AG04449 (cell line): ENCODE data around the gene SERPINB13.

Source experiments
- CTCF ChIA-PET: fragments of 350-600 bp; formaldehyde crosslinking; extraction: SDS; loops from one replicate; lab custom pipeline; 2021; ENCODE audit warnings: antibody characterized with exemption; lab: Yijun Ruan, JAX
- POLR2A ChIA-PET: fragments of 400-600, 350-600 bp; formaldehyde crosslinking; extraction: SDS; loops from one replicate; lab custom pipeline; 2020; ENCODE audit warnings: antibody characterized with exemption, inconsistent platforms; lab: Yijun Ruan, JAX
- DNase-seq: peaks from one replicate; pipeline ENCODE4 v3.0.0-alpha.2; 2010; ENCODE audit warnings: low read depth, low spot score
- H3K4me3 ChIP-seq: 2 replicates; pipeline ENCODE4 v1.5.1; 2011; ENCODE audit warnings: low read depth, mild to moderate bottlenecking, control low read depth, low read length
- TF ChIP-seq, protein P1 (sequence below): IDR thresholded peaks from one replicate; pipeline ENCODE4 v1.5.1; 2011; ENCODE audit warnings: mild to moderate bottlenecking, moderate library complexity, low read length, control low read depth, inconsistent platforms; ENCODE audit not compliant: insufficient read depth; ENCODE audit errors: missing control alignments

The SERPINB13 gene

DNA sequence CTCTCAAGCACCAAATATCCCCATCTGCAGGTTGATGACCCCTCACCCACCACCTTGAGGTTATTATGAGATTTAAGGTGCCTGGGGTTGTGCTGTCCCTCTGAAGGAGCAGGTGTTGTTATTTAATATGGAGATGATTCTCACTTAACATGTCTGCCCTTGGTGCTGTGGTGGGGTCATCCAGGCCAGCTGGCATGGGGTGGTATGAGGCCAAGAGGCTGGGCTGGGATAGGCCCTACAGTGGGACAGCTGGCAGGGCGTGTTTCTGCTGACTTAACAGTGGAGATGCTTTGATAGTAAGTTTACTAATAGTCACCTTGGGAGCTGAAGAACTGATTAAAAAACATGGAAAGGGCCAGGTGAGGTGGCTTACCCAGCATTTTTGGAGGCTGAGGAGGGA, 22.6 kb upstream of the SERPINB13 start:
- ChIA-PET POLR2A (no interaction called here), CTCF (interaction anchor here (1.0 to 9.8 kb wide), 4 partner anchors 14 to 177 kb away, joined by 3 to 121 read pairs (median 14); no protein-coding TSS in a partner anchor)
- TF ChIP-seq, protein P1, sequence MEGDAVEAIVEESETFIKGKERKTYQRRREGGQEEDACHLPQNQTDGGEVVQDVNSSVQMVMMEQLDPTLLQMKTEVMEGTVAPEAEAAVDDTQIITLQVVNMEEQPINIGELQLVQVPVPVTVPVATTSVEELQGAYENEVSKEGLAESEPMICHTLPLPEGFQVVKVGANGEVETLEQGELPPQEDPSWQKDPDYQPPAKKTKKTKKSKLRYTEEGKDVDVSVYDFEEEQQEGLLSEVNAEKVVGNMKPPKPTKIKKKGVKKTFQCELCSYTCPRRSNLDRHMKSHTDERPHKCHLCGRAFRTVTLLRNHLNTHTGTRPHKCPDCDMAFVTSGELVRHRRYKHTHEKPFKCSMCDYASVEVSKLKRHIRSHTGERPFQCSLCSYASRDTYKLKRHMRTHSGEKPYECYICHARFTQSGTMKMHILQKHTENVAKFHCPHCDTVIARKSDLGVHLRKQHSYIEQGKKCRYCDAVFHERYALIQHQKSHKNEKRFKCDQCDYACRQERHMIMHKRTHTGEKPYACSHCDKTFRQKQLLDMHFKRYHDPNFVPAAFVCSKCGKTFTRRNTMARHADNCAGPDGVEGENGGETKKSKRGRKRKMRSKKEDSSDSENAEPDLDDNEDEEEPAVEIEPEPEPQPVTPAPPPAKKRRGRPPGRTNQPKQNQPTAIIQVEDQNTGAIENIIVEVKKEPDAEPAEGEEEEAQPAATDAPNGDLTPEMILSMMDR = no peak
- H3K4me3 ChIP-seq = no peak overlapping the region
- no peak for DNase-seq

DNA sequence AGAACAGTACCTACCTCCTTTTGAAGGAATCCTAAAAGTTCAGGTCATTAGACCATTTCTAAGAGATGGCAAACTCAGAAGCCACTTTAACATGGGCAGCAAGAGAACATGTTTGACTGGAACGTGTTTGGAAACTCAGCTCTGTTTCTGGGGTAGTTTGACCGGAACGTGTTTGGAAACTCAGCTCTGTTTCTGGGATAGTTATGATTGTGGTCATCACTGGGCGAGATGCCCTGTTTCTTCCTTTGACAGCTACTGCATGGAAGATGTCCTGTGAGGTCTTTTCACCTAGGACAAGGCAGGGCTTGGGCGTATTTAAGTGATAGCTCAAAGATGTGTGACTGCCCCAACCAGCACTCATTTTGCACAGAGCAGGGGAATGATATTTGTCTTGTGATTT, 19.9 kb upstream of the SERPINB13 start:
- DNase-seq = no peak
- ChIA-PET CTCF (interaction anchor here (1.0 to 9.8 kb wide), 9 partner anchors 11 to 280 kb away, joined by 4 to 121 read pairs (median 12); no protein-coding TSS in a partner anchor), POLR2A (no interaction called here)
- H3K4me3 ChIP-seq = no peak overlapping the region
- TF ChIP-seq, protein P1 = no peak

DNA sequence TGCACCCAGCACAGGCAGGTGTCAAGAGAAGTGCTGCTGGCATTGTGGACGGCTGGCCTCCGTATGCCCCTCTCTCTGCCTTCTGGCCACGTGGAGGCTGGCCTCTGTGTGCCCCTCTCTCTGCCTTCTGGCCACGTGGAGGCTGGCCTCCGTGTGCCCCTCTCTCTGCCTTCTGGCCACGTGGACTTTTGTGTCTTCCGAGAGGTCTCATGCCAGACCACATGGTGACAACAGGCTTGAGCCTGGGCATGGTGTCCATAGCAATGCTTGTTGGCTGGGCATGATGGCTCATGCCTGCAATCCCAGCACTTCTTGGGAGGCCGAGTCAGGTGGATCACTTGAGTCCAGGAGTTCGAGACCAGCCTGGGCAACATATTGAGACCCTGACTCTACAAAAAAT, 19.3 kb upstream of the SERPINB13 start:
- ChIA-PET CTCF (interaction anchor here (1.0 to 9.8 kb wide), 6 partner anchors 11 to 174 kb away, joined by 4 to 121 read pairs (median 16); no protein-coding TSS in a partner anchor), POLR2A (no interaction called here)
- TF ChIP-seq, protein P1 = no peak
- no peak for DNase-seq
- no peak overlapping the region for H3K4me3 ChIP-seq

DNA sequence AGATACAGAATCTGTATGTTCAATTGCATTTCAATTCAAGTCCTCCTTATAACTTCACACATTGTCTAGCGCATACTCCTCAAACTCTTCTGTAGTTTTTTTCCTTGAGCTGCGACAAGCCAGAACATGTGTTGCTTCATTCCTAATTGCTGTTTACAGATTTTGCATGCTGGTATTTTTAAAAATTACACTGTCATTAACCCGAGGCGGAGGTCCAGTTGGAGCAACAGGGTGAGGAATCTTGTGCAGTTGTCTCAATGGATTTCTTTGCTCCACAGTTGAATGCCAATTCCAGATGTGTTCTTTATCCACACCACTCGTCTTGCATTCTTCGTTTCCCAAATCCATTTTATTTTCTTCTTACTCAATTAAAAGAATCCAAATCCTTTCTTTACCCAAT, 16.4 kb upstream of the SERPINB13 start:
- POLR2A ChIA-PET = no interaction called here
- TF ChIP-seq, protein P1 = no peak
- H3K4me3 ChIP-seq = no peak overlapping the region
- no peak for DNase-seq
- CTCF ChIA-PET = interaction anchor here (2.7 to 9.8 kb wide), 3 partner anchors 8 to 52 kb away, joined by 11 to 121 read pairs (median 34); no protein-coding TSS in a partner anchor

DNA sequence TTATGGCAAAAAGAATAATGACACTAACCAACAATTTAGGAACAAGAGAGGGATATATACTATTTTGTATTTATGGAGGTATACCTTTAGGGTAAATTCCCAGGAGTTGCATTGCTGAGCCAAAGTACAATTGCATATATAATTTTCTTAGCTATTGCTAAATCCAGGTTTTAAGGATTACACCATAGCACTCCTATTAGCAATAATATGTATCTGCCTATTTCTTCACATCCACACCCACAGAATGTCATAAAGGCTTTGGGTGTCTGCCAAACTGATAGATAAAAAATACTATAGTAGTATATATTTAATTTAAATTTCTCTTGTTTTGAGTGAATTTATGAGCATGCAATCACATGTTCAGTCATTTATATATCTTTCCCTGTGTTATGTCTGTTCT, 11.5 kb upstream of the SERPINB13 start:
- CTCF ChIA-PET = interaction anchor here (0.6 to 13.0 kb wide), 9 partner anchors 9 to 270 kb away, joined by 3 to 724 read pairs (median 98); partner anchors contain the start of gene SERPINB13
- TF ChIP-seq, protein P1 = no peak
- POLR2A ChIA-PET = no interaction called here
- H3K4me3 ChIP-seq = no peak overlapping the region
- DNase-seq = no peak

DNA sequence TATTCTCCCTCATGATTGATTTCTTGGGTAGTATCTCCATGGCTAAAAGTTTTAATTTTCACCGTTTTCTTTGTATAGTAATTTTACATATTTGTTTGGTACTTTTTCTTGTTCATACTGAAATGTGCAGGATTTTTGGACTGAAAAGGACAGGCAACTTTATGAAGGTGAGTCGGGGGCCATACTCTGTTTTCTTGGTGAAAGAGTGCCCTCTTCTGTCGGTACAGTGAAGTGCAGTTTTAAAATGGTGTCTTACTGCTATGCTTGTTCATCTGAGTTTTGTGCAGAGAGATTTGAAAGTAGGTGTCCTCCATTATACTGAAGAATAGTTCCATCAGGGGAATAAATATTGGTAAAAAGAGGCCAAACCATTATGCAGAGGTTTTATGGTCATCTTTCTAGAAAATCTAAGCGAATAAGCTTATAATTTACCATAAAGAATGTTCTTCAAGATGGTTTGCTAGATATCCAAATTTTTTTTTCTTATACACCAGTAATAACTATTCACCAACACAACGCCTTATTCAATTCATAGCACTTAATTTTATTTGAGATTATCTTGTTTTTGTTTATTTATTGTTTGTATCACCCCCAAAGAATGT, 8.7 kb upstream of the SERPINB13 start:
- ChIA-PET CTCF (interaction anchor here (0.6 to 13.0 kb wide), 52 partner anchors 10 to 1992 kb away, joined by 3 to 724 read pairs (median 4); partner anchors contain the start of genes SERPINB12, SERPINB13, SERPINB5 and SERPINB7), POLR2A (no interaction called here)
- no peak overlapping the region for H3K4me3 ChIP-seq
- no peak for DNase-seq
- TF ChIP-seq, protein P1 = peak; percentile 73
